ENCODE results near the gene ZNF791. TPM values are rescaled to one million over a fixed set of nuclear protein-coding genes. Genes with fewer than 3 reads are reported as not detected.

ZNF791 gene
- total and polyA plus RNA-seq, 4 donors, result 3.1 to 10.3 (median 7.0) TPM

- TF ChIP-seq JUND (IDR thresholded peaks at IDR 0.05), result no peak
- TF ChIP-seq HNF4A (conservative IDR thresholded peaks at IDR 0.05), result no peak
- no peak for TF ChIP-seq CTCF (IDR thresholded peaks at IDR 0.05; ENCODE audit: low read depth, low read length, missing input control)
- no peak for DNase-seq (ENCODE audit: low spot score)
- Histone ChIP-seq H3K9me3 (ENCODE audit: control insufficient read depth in 4 of 4, low read length in 3 of 4) (no peaks in the 10 kb centered on the region), H3K4me1 (ENCODE audit: control insufficient read depth in 4 of 4, insufficient read depth in 4 of 4, low read length in 3 of 4) (peaks cover 19 to 46% (median 41%) of the 10 kb centered on the region in 4 donors), H3K27ac (ENCODE audit: low read depth in 1 of 2, low read length in 2 of 2) (no peak overlapping the region), H3K4me3 (ENCODE audit: low read depth in 1 of 3, low read length in 3 of 3) (peak overlapping the region in 1 of 3 donors; percentile 74), H3K9ac (ENCODE audit: low read depth in 1 of 2, low read length in 2 of 2) (no peak overlapping the region), H3K27me3 (ENCODE audit: control insufficient read depth in 4 of 4, insufficient read depth in 4 of 4, low read length in 3 of 4) (no peaks in the 10 kb centered on the region), H3K36me3 (ENCODE audit: control insufficient read depth in 4 of 4, insufficient read depth in 3 of 4, low read depth in 1 of 4, low read length in 3 of 4) (peaks cover 0 to 16% (median 2%) of the 10 kb centered on the region in 4 donors)
- 90% methylated on average over 4 of the region's 4 CpGs for whole genome bisulfite sequencing
These were observed 57.1 kb downstream of the ZNF791 start for GRCh38 chr19:12667731-12668302.

- no peak for DNase-seq (ENCODE audit: low spot score)
- Histone ChIP-seq H3K4me1 (ENCODE audit: control insufficient read depth in 4 of 4, insufficient read depth in 4 of 4, low read length in 3 of 4) (peaks cover 19 to 46% (median 41%) of the 10 kb centered on the region in 4 donors), H3K27ac (ENCODE audit: low read depth in 1 of 2, low read length in 2 of 2) (peak overlapping the region; percentile 95 to 96), H3K9ac (ENCODE audit: low read depth in 1 of 2, low read length in 2 of 2) (peak overlapping the region in 1 of 2 donors; percentile 88), H3K27me3 (ENCODE audit: control insufficient read depth in 4 of 4, insufficient read depth in 4 of 4, low read length in 3 of 4) (no peaks in the 10 kb centered on the region), H3K36me3 (ENCODE audit: control insufficient read depth in 4 of 4, insufficient read depth in 3 of 4, low read depth in 1 of 4, low read length in 3 of 4) (peaks cover 0 to 17% (median under 1%) of the 10 kb centered on the region in 4 donors), H3K9me3 (ENCODE audit: control insufficient read depth in 4 of 4, low read length in 3 of 4) (no peaks in the 10 kb centered on the region), H3K4me3 (ENCODE audit: low read depth in 1 of 3, low read length in 3 of 3) (peak overlapping the region; percentile 74 to 99 (median 89))
- TF ChIP-seq YY1 (IDR thresholded peaks at IDR 0.05), result no peak
- no peak for TF ChIP-seq NR2F2 (IDR thresholded peaks at IDR 0.05)
- TF ChIP-seq GABPA (IDR thresholded peaks at IDR 0.05 in 1 of 2, conservative IDR thresholded peaks at IDR 0.05 in 1 of 2), result no peak
- TF ChIP-seq SP1 (IDR thresholded peaks at IDR 0.05), result no peak
- no peak for TF ChIP-seq EGR1 (IDR thresholded peaks at IDR 0.05; ENCODE audit: low read depth in 2 of 2)
- no peak for TF ChIP-seq ATF3 (IDR thresholded peaks at IDR 0.05)
- TF ChIP-seq CTCF (IDR thresholded peaks at IDR 0.05; ENCODE audit: low read depth, low read length, missing input control), result no peak
- TF ChIP-seq TAF1 (conservative IDR thresholded peaks at IDR 0.05), result no peak
- no peak for TF ChIP-seq HNF4A (conservative IDR thresholded peaks at IDR 0.05)
- 76% methylated on average over 8 of the region's 8 CpGs for WGBS
These were observed 57.6 kb downstream of the ZNF791 start for GRCh38 chr19:12668346-12668745.

GRCh38 chr19:12668932-12669269 lies 58.2 kb downstream of the ZNF791 start:
- DNase-seq (ENCODE audit: low spot score), result peak; percentile 71
- H3K4me3 ChIP-seq (ENCODE audit: low read depth in 1 of 3, low read length in 3 of 3), result peak overlapping the region; percentile 74 to 99 (median 89)
- H3K9ac ChIP-seq (ENCODE audit: low read depth in 1 of 2, low read length in 2 of 2), result peak overlapping the region; percentile 88 to 97
- peaks cover 19 to 46% (median 41%) of the 10 kb centered on the region in 4 donors for H3K4me1 ChIP-seq (ENCODE audit: control insufficient read depth in 4 of 4, insufficient read depth in 4 of 4, low read length in 3 of 4)
- H3K36me3 ChIP-seq (ENCODE audit: control insufficient read depth in 4 of 4, insufficient read depth in 3 of 4, low read depth in 1 of 4, low read length in 3 of 4), result peaks cover 0 to 11% (median 1%) of the 10 kb centered on the region in 4 donors
- H3K27me3 ChIP-seq (ENCODE audit: control insufficient read depth in 4 of 4, insufficient read depth in 4 of 4, low read length in 3 of 4), result no peaks in the 10 kb centered on the region
- WGBS, result under 1% methylated on average over 24 of the region's 24 CpGs
- H3K27ac ChIP-seq (ENCODE audit: low read depth in 1 of 2, low read length in 2 of 2), result peak overlapping the region; percentile 95 to 96
- H3K9me3 ChIP-seq (ENCODE audit: control insufficient read depth in 4 of 4, low read length in 3 of 4), result no peaks in the 10 kb centered on the region
- TF ChIP-seq FOXA1 (IDR thresholded peaks at IDR 0.05) (no peak), ATF3 (IDR thresholded peaks at IDR 0.05) (no peak), RXRA (IDR thresholded peaks at IDR 0.05) (no peak), ZBTB33 (IDR thresholded peaks at IDR 0.05) (no peak), CTCF (IDR thresholded peaks at IDR 0.05; ENCODE audit: low read depth, low read length, missing input control) (no peak), EGR1 (IDR thresholded peaks at IDR 0.05; ENCODE audit: low read depth in 2 of 2) (no peak), SP1 (IDR thresholded peaks at IDR 0.05) (no peak), JUND (IDR thresholded peaks at IDR 0.05) (no peak), GABPA (IDR thresholded peaks at IDR 0.05 in 1 of 2, conservative IDR thresholded peaks at IDR 0.05 in 1 of 2) (no peak), RAD21 (IDR thresholded peaks at IDR 0.05) (no peak), FOXA2 (IDR thresholded peaks at IDR 0.05) (no peak)
